Measurements from ENCODE around the gene ATP10A.

- no peak for TF ChIP-seq E2F5 (CRISPR knock-in tag; IDR thresholded peaks at IDR 0.05)
- no peak for TF ChIP-seq ZNF423 (CRISPR knock-in tag; IDR thresholded peaks at IDR 0.05)
- no peak for TF ChIP-seq CTCF (IDR thresholded peaks at IDR 0.05)
- TF ChIP-seq NFYB (CRISPR knock-in tag; conservative IDR thresholded peaks at IDR 0.05; ENCODE audit: low read depth): no peak
- no peak for TF ChIP-seq GABPB1 (CRISPR knock-in tag; IDR thresholded peaks at IDR 0.05)
- TF ChIP-seq CREB1 (CRISPR knock-in tag; IDR thresholded peaks at IDR 0.05): no peak
- no peak for TF ChIP-seq FOXJ3 (CRISPR knock-in tag; IDR thresholded peaks at IDR 0.05; ENCODE audit: borderline replicate concordance)
- TF ChIP-seq, protein P1, sequence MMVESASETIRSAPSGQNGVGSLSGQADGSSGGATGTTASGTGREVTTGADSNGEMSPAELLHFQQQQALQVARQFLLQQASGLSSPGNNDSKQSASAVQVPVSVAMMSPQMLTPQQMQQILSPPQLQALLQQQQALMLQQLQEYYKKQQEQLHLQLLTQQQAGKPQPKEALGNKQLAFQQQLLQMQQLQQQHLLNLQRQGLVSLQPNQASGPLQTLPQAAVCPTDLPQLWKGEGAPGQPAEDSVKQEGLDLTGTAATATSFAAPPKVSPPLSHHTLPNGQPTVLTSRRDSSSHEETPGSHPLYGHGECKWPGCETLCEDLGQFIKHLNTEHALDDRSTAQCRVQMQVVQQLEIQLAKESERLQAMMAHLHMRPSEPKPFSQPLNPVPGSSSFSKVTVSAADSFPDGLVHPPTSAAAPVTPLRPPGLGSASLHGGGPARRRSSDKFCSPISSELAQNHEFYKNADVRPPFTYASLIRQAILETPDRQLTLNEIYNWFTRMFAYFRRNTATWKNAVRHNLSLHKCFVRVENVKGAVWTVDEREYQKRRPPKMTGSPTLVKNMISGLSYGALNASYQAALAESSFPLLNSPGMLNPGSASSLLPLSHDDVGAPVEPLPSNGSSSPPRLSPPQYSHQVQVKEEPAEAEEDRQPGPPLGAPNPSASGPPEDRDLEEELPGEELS (CRISPR knock-in tag; IDR thresholded peaks at IDR 0.05): no peak
- no peak for TF ChIP-seq SP1 (CRISPR knock-in tag; conservative IDR thresholded peaks at IDR 0.05)
- no peak for TF ChIP-seq ELF4 (CRISPR knock-in tag; IDR thresholded peaks at IDR 0.05; ENCODE audit: low read depth)
- no peak for TF ChIP-seq FOXP1 (CRISPR knock-in tag; IDR thresholded peaks at IDR 0.05; ENCODE audit: borderline replicate concordance)
- TF ChIP-seq CBFB (CRISPR knock-in tag; IDR thresholded peaks at IDR 0.05; ENCODE audit: low read depth): no peak
- no peak for TF ChIP-seq ATF3 (CRISPR knock-in tag; conservative IDR thresholded peaks at IDR 0.05)
- TF ChIP-seq ZNF281 (CRISPR knock-in tag; IDR thresholded peaks at IDR 0.05): no peak
Measured at GRCh38 chr15:25677719-25678499, 185.2 kb downstream of the ATP10A start.

Data from WTC11 (cell line).